Peyer's patch (tissue), 4 donors: ENCODE data around the gene TSSK6.

Source experiments
- POLR2A ChIP-seq, 2 donors: fragments of 450-650 bp; IDR thresholded peaks; one replicate each; pipeline ENCODE4 v1.5.1; 2017; ENCODE audit warnings: antibody characterized with exemption in 2 of 2, mild to moderate bottlenecking in 2 of 2, moderate library complexity in 2 of 2
- TF ChIP-seq, protein P1 (sequence below), 6 experiments: fragments of 450-650 bp in 4 of 6; fragments of 200-600 bp in 2 of 6; sonication (generic) in 1 of 6; IDR thresholded peaks; one replicate each; pipeline ENCODE4 v1.5.1; 2017 to 2019; ENCODE audit warnings: antibody characterized with exemption in 6 of 6, mild to moderate bottlenecking in 3 of 6, moderate library complexity in 1 of 6

DNA sequence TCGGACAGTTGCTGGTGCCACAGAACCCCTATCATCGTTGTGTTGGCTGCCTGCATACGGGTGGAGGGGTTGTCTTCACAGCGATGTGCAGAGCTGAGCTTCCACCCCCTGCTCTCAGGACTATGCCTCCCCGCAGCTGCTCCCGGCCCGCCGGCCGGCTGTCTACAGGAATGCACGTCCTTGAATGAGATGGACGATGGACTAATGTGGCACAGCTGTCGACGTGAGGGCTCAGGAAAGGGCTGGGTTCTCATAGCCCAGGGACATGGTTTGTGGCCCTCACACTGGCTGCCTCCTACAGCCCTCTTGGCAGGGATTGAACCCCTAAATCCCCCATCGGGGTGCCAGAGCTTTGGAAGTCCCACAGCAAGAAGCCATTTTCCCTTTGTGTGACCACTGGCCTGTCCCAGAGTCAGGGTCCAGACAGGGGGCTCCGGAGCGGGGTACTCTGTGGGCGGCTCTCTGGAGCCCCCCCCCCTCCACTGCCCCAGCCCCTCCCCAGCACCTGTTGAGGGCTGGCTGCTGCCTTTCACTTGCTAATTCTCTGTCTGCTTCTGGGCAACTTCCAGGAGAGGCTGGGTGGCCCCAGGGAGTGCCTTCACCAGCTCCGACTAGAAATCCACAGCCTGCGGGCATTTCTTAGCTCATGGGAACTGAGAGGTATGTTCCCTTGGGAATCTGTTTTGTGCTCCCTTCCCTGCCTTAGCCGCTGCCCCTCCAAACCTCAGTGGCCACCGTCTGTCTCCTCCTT, 40.2 kb downstream of the TSSK6 start:
- no peak for TF ChIP-seq POLR2A (IDR thresholded peaks at IDR 0.05)
- TF ChIP-seq, protein P1, sequence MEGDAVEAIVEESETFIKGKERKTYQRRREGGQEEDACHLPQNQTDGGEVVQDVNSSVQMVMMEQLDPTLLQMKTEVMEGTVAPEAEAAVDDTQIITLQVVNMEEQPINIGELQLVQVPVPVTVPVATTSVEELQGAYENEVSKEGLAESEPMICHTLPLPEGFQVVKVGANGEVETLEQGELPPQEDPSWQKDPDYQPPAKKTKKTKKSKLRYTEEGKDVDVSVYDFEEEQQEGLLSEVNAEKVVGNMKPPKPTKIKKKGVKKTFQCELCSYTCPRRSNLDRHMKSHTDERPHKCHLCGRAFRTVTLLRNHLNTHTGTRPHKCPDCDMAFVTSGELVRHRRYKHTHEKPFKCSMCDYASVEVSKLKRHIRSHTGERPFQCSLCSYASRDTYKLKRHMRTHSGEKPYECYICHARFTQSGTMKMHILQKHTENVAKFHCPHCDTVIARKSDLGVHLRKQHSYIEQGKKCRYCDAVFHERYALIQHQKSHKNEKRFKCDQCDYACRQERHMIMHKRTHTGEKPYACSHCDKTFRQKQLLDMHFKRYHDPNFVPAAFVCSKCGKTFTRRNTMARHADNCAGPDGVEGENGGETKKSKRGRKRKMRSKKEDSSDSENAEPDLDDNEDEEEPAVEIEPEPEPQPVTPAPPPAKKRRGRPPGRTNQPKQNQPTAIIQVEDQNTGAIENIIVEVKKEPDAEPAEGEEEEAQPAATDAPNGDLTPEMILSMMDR (IDR thresholded peaks at IDR 0.05), result no peak
